GM18867 (cell line): ENCODE results near the gene POF1B.
"Not testable (repeated sequence)": the region's sequence is repeated elsewhere in the genome, so short reads cannot be mapped to it uniquely, and the experiment has no call there.

Source experiments
- ATAC-seq: cut with Tn5 transposase; IDR thresholded peaks from one replicate; pipeline ENCODE4 v1.9.1; 2021; ENCODE audit warnings: mild to moderate bottlenecking, moderate library complexity; ENCODE audit not compliant: unreplicated experiment

POF1B gene

GRCh38 chrX:85379174-85379907, at the start of gene POF1B:
Gene POF1B (minus strand): TSS chrX:85379665. CDS start chrX:85379454, 211 bp downstream.
- peak; percentile 97 for ATAC-seq

GRCh38 chrX:85429066-85429465, 49.6 kb upstream of the POF1B start:
- no peak for ATAC-seq

GRCh38 chrX:85419293-85419692, 39.8 kb upstream of the POF1B start:
- no peak for ATAC-seq

- ATAC-seq = no peak
These were observed 12.4 kb upstream of the POF1B start for GRCh38 chrX:85391878-85392238.

GRCh38 chrX:85391185-85391877, 11.9 kb upstream of the POF1B start:
- ATAC-seq = no peak

GRCh38 chrX:85381602-85382001, 2.1 kb upstream of the POF1B start:
- ATAC-seq = no peak

GRCh38 chrX:85378461-85378860, 1.0 kb downstream of the POF1B start:
- peak; percentile 4 for ATAC-seq

GRCh38 chrX:85375333-85375738, 4.1 kb downstream of the POF1B start:
- ATAC-seq = no peak

GRCh38 chrX:85365370-85365995, 14.0 kb downstream of the POF1B start:
- no peak for ATAC-seq

GRCh38 chrX:85359051-85359450, 20.4 kb downstream of the POF1B start:
- no peak for ATAC-seq

GRCh38 chrX:85345523-85345922, 33.9 kb downstream of the POF1B start:
- ATAC-seq = no peak

- ATAC-seq = no peak
These were observed 52.5 kb downstream of the POF1B start for GRCh38 chrX:85327060-85327333.

GRCh38 chrX:85326234-85327059, 53.0 kb downstream of the POF1B start:
- ATAC-seq = no peak

- ATAC-seq = not testable (repeated sequence)
These were observed 68.1 kb downstream of the POF1B start for GRCh38 chrX:85311348-85311747.

GRCh38 chrX:85309717-85310116, 69.7 kb downstream of the POF1B start:
- no peak for ATAC-seq

- peak; percentile 67 for ATAC-seq
These were observed 75.9 kb downstream of the POF1B start for GRCh38 chrX:85303544-85303943.

GRCh38 chrX:85288992-85289723, 90.3 kb downstream of the POF1B start:
- ATAC-seq = no peak

GRCh38 chrX:85285286-85285685, 94.2 kb downstream of the POF1B start:
- not testable (repeated sequence) for ATAC-seq

- ATAC-seq = peak; percentile 53
These were observed 134.8 kb downstream of the POF1B start for GRCh38 chrX:85244450-85245211.
